ENCODE data around the gene GMDS. TPM values are rescaled to one million over a fixed set of nuclear protein-coding genes. Genes with fewer than 3 reads are reported as not detected.

The GMDS gene
- total and polyA plus RNA-seq, 2 of the 4 experiments (the other 2 are of a cell fraction): 7.3 to 21.9 TPM

GRCh38 chr6:2028457-2029038, 216.9 kb downstream of the GMDS start:
- H2BK20ac ChIP-seq (ENCODE audit: low read depth, low read length): no peak overlapping the region
- H3K27ac ChIP-seq (ENCODE audit: insufficient read depth, low read length): no peak overlapping the region
- no peaks in the 10 kb centered on the region for H3K9me3 ChIP-seq (ENCODE audit: control insufficient read depth, insufficient read depth, low read length)
- H4K8ac ChIP-seq (ENCODE audit: low read depth in 2 of 2, low read length in 2 of 2): no peak overlapping the region
- no peak overlapping the region for H3K56ac ChIP-seq (ENCODE audit: extremely low read depth, insufficient read depth, low read length)
- H3K4ac ChIP-seq (ENCODE audit: low read depth, low read length): no peak overlapping the region
- intact Hi-C loops (cut with micrococcal nuclease): no loop called here
- H3K4me1 ChIP-seq (ENCODE audit: control insufficient read depth, insufficient read depth, low read length): no peaks in the 10 kb centered on the region
- no peak overlapping the region for H3K14ac ChIP-seq (replicated peaks; ENCODE audit: low read depth, low read length)
- no peak overlapping the region for H3K4me2 ChIP-seq (ENCODE audit: low read depth, low read length)
- H4K5ac ChIP-seq (ENCODE audit: low read depth, low read length): no peak overlapping the region
- H3K79me1 ChIP-seq (ENCODE audit: low read depth in 1 of 2, low read length in 2 of 2): 0 out of 4 replicates have a peak, but pooled peaks cover 0 to 2% of the 10 kb centered on the region in 2 experiments
- no peak overlapping the region for H3K18ac ChIP-seq (ENCODE audit: low read depth, low read length)
- no peak overlapping the region for H3K23ac ChIP-seq (ENCODE audit: low read depth, low read length)
- no peak overlapping the region for H2AK5ac ChIP-seq (ENCODE audit: low read depth, low read length)
- H2BK15ac ChIP-seq (ENCODE audit: low read depth, low read length): no peak overlapping the region
- no peaks in the 10 kb centered on the region for H3K27me3 ChIP-seq (ENCODE audit: control insufficient read depth, insufficient read depth, low read length)
- no peak for DNase-seq
- in situ Hi-C loops (cut with MboI; ENCODE audit: low sequenced_read_pairs): no loop called here
- no peak overlapping the region for H2AFZ ChIP-seq (replicated peaks; ENCODE audit: low read length, poor library complexity)
- H3K9ac ChIP-seq (ENCODE audit: low read depth, low read length): no peak overlapping the region
- no peak overlapping the region for H4K91ac ChIP-seq (ENCODE audit: insufficient read depth, low read depth, low read length)
- POLR2A ChIA-PET (ENCODE audit: unreplicated experiment): no interaction called here
- CTCF ChIA-PET: no interaction called here
- ATAC-seq (ENCODE audit: low read depth): no peak
- no CpG with 5 or more reads among the region's 6 CpGs for WGBS, 2 experiments (ENCODE audit: extremely low coverage in 2 of 2, insufficient read length in 1 of 2)
- H2AK9ac ChIP-seq (replicated peaks; ENCODE audit: low read depth, low read length, poor library complexity): no peak overlapping the region
- H2BK120ac ChIP-seq (ENCODE audit: low read depth, low read length): no peak overlapping the region
- no peak for TF ChIP-seq RCOR1 (IDR thresholded peaks at IDR 0.05; ENCODE audit: insufficient replicate concordance, low read length)
- TF ChIP-seq POLR2A (IDR thresholded peaks at IDR 0.05; ENCODE audit: low read depth, low read length): no peak
- no peak for TF ChIP-seq CEBPB (IDR thresholded peaks at IDR 0.05; ENCODE audit: low read depth, low read length)
- no peak for TF ChIP-seq NFE2L2 (IDR thresholded peaks at IDR 0.05; ENCODE audit: low read depth, low read length)
- TF ChIP-seq CTCF (conservative IDR thresholded peaks at IDR 0.05; ENCODE audit: low read depth, low read length): no peak
- no peak for TF ChIP-seq RFX5 (IDR thresholded peaks at IDR 0.05; ENCODE audit: low read depth, low read length)
- TF ChIP-seq MAFK (IDR thresholded peaks at IDR 0.05; ENCODE audit: low read depth, low read length): no peak
- no peak for TF ChIP-seq FOS (IDR thresholded peaks at IDR 0.05; ENCODE audit: low read depth, low read length)
- TF ChIP-seq SMC3 (IDR thresholded peaks at IDR 0.05; ENCODE audit: low read depth, low read length): no peak
- no peak for TF ChIP-seq USF2 (IDR thresholded peaks at IDR 0.05; ENCODE audit: low read depth, low read length)
- TF ChIP-seq MXI1 (IDR thresholded peaks at IDR 0.05; ENCODE audit: borderline replicate concordance, low read depth, low read length): no peak
- TF ChIP-seq CHD1 (IDR thresholded peaks at IDR 0.05; ENCODE audit: low read depth, low read length): no peak
- TF ChIP-seq MAZ (IDR thresholded peaks at IDR 0.05; ENCODE audit: borderline replicate concordance, low read depth, low read length): no peak
- no peak for TF ChIP-seq ELK1 (IDR thresholded peaks at IDR 0.05; ENCODE audit: borderline replicate concordance, low read depth, low read length)
- no peak for TF ChIP-seq RAD21 (IDR thresholded peaks at IDR 0.05; ENCODE audit: low read length)
- no peak for TF ChIP-seq BHLHE40 (IDR thresholded peaks at IDR 0.05; ENCODE audit: low read depth, low read length)
- H3K4me3 ChIP-seq (ENCODE audit: insufficient read depth, low read depth, low read length): no peak overlapping the region
- no peaks in the 10 kb centered on the region for H3K36me3 ChIP-seq (ENCODE audit: control insufficient read depth, insufficient read depth, low read length)
- H4K20me1 ChIP-seq (ENCODE audit: insufficient read depth, low read length): no peaks in the 10 kb centered on the region
- no peak overlapping the region for H2BK5ac ChIP-seq (ENCODE audit: low read depth, low read length, poor library complexity, severe bottlenecking)
- BruUV-seq (replicated peaks): no TSS peak
- peaks cover 5% of the 10 kb centered on the region; the same call in 1 of the 2 replicates for H3K9me1 ChIP-seq (ENCODE audit: insufficient read depth, low read length)
- dilution Hi-C loops (cut with HindIII; ENCODE audit: low sequenced_read_pairs, unreplicated experiment): no loop called here
